Mesothelial cell of epicardium (in vitro differentiated cells): ENCODE results near the gene DOCK2. TPM values are rescaled to one million over a fixed set of nuclear protein-coding genes. Genes with fewer than 3 reads are reported as not detected.

Experiments used
- DNase-seq, 2 experiments: peaks; one replicate each; pipeline ENCODE4 v3.0.0; 2021; ENCODE audit warnings: low spot score in 2 of 2; ENCODE audit not compliant: unreplicated experiment in 2 of 2
- H3K27ac Mint-ChIP-seq: 2 replicates; pipeline ENCODE4 v1.8.0; 2021; ENCODE audit warnings: mixed read lengths
- H3K27me3 Mint-ChIP-seq: 2 replicates; pipeline ENCODE4 v1.8.0; 2021; ENCODE audit warnings: low read depth, mixed read lengths
- H3K36me3 Mint-ChIP-seq: 2 replicates; pipeline ENCODE4 v1.8.0; 2021; ENCODE audit warnings: mixed read lengths
- H3K4me1 Mint-ChIP-seq: 2 replicates; pipeline ENCODE4 v1.8.0; 2021; ENCODE audit warnings: mixed read lengths
- H3K4me3 Mint-ChIP-seq: 2 replicates; pipeline ENCODE4 v1.8.0; 2021; ENCODE audit warnings: mild to moderate bottlenecking, moderate library complexity, mixed read lengths
- H3K9me3 Mint-ChIP-seq: 2 replicates; pipeline ENCODE4 v1.8.0; 2021; ENCODE audit warnings: mixed read lengths
- CTCF ChIP-seq: fragments of 200-600 bp; sonication (generic); IDR thresholded peaks from one replicate; pipeline ENCODE4 v1.5.0; 2021; ENCODE audit warnings: antibody characterized with exemption; ENCODE audit not compliant: unreplicated experiment
- total RNA-seq: library from RNA; stranded (reverse); gene quantifications from 3 replicates; pipeline ENCODE4 v1.2.1, GENCODE V29; 2021

DOCK2 gene
- total RNA-seq, 1 donor from 2014 or later: 0.25 TPM

GRCh38 chr5:169921949-169922348 is 284.9 kb downstream of the DOCK2 start:
- no peak for TF ChIP-seq CTCF
- DNase-seq: no peak
- Mint-ChIP-seq H3K9me3 (no peaks in the 10 kb centered on the region), H3K27me3 (peaks cover 10% of the 10 kb centered on the region), H3K4me3 (no peak overlapping the region), H3K4me1 (no peaks in the 10 kb centered on the region), H3K27ac (no peak overlapping the region), H3K36me3 (no peaks in the 10 kb centered on the region)

GRCh38 chr5:169922474-169922873 is 285.4 kb downstream of the DOCK2 start:
- no peak for TF ChIP-seq CTCF
- Mint-ChIP-seq H3K27me3 (peaks cover 10% of the 10 kb centered on the region), H3K4me3 (no peak overlapping the region), H3K4me1 (no peaks in the 10 kb centered on the region), H3K36me3 (no peaks in the 10 kb centered on the region), H3K9me3 (no peaks in the 10 kb centered on the region), H3K27ac (no peak overlapping the region)
- no peak for DNase-seq

DNA sequence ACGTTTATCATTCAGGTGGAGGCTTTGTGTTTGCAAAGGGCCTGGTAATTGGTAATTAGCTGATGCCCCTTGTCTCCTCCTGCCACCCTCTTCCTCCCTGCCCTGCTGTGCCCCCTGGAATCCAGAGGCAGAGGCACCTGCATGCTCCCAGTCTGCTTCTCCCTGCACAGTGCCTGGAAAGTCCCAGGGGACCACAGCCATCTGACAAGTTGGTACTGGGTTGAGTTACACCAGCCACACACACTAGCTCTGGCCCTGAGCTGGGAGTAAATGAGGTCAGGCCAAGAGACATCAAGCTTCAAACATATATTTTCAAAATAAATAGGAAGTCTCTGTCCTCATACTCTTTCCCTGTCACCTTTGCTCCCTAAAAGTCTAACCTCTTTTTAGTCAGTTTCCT is 286.9 kb downstream of the DOCK2 start:
- H3K4me3 Mint-ChIP-seq: no peak overlapping the region
- no peak for TF ChIP-seq CTCF

DNA sequence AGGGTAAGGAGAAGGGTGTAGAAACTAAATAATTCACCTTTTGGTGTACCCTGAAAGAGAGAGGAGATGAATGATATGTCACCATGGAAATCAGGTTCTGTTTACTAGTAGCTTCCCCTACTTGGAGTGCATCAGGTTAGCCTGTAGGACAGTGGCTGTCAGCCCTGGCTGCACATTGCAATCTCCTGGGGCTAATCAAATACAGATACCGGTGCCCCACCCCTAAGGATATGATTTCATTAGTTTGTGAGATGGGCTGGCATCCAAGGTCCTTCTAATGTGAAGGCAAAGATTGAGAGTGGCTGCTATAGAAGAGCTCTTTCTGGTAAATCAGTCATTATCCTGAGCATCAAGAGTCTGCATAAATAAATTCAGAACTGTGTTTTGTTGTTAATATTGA is 296.1 kb downstream of the DOCK2 start:
- peaks cover 2% of the 10 kb centered on the region for H3K4me1 Mint-ChIP-seq
- H3K4me3 Mint-ChIP-seq: no peak overlapping the region
- no peaks in the 10 kb centered on the region for H3K36me3 Mint-ChIP-seq
- no peak for TF ChIP-seq CTCF
- no peak for DNase-seq
- H3K27me3 Mint-ChIP-seq: peaks cover 60% of the 10 kb centered on the region
- no peak overlapping the region for H3K27ac Mint-ChIP-seq
- no peaks in the 10 kb centered on the region for H3K9me3 Mint-ChIP-seq

More for the DNA sequence above, 286.9 kb downstream of the DOCK2 start:
- Mint-ChIP-seq H3K4me1 (no peaks in the 10 kb centered on the region), H3K27ac (no peak overlapping the region), H3K36me3 (no peaks in the 10 kb centered on the region), H3K9me3 (no peaks in the 10 kb centered on the region), H3K27me3 (peaks cover 7% of the 10 kb centered on the region)
- no peak for DNase-seq

GRCh38 chr5:169933616-169934015 is 296.5 kb downstream of the DOCK2 start:
- no peaks in the 10 kb centered on the region for H3K36me3 Mint-ChIP-seq
- no peaks in the 10 kb centered on the region for H3K9me3 Mint-ChIP-seq
- peaks cover 2% of the 10 kb centered on the region for H3K4me1 Mint-ChIP-seq
- no peak overlapping the region for H3K27ac Mint-ChIP-seq
- TF ChIP-seq CTCF: no peak
- H3K4me3 Mint-ChIP-seq: no peak overlapping the region
- DNase-seq: no peak
- H3K27me3 Mint-ChIP-seq: peaks cover 64% of the 10 kb centered on the region

DNA sequence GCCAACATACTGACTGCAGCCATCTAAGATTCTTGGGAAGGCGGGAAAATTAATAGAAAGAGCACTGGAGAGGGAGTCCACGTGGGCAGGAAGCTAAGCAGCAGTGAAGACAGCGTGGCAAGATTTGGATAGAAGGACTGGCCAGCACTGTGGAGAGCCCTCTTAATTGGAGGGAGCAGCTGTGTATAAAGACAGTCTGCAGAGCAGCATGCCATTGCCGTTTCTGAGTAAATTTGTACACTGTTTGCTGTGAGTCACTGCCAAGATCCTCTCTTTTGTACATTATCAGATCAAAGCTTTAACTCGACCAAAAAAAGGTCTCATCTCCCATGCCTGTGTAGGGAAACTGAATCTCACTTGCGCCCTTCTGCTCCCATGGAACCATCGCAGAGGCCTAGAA is 297.9 kb downstream of the DOCK2 start:
- Mint-ChIP-seq H3K4me3 (no peak overlapping the region), H3K4me1 (peaks cover 2% of the 10 kb centered on the region), H3K27ac (no peak overlapping the region), H3K27me3 (peaks cover 64% of the 10 kb centered on the region), H3K36me3 (no peaks in the 10 kb centered on the region), H3K9me3 (no peaks in the 10 kb centered on the region)
- DNase-seq: no peak
- TF ChIP-seq CTCF: no peak
